Measurements from ENCODE around the gene TSC22D1.

DNA sequence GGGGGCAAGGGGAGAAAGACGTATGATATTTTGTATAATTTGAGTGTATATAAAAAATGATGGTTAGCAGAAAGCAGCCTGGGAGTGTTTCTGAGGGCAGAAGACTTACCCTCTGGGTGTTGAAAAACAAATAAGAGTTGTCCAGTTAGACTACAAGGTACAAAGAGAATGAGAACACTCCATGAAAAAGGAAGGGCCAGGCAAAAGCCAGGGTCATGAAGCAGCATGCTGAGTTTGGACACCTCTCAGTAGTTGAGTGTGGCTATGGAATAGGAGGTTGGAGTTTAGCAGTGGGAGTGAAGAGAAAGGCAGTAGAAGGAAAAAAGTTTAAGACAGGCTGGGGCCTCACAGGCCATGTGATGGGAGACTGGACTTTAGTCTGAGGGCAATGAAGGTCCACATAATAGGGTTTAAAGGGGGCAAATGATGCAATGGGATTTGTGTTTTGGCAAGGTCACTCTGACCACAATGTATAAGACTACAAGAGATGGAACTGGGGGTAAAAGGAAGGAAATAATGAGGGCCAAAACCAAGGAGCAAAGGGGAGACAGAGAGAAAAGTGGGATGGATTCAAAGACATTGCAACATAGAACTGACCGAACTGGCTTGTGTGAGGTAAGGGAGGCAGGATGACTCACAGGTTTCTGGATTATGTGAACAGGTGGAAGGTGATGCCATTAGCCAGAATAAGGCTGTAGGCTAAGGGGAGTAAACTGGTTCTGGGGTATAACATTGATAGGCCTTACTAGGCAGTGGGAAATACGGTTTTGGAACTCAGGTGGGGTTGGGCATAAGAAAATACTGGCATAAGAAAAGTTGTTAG, 125.9 kb downstream of the TSC22D1 start:
- TF ChIP-seq, protein P1, sequence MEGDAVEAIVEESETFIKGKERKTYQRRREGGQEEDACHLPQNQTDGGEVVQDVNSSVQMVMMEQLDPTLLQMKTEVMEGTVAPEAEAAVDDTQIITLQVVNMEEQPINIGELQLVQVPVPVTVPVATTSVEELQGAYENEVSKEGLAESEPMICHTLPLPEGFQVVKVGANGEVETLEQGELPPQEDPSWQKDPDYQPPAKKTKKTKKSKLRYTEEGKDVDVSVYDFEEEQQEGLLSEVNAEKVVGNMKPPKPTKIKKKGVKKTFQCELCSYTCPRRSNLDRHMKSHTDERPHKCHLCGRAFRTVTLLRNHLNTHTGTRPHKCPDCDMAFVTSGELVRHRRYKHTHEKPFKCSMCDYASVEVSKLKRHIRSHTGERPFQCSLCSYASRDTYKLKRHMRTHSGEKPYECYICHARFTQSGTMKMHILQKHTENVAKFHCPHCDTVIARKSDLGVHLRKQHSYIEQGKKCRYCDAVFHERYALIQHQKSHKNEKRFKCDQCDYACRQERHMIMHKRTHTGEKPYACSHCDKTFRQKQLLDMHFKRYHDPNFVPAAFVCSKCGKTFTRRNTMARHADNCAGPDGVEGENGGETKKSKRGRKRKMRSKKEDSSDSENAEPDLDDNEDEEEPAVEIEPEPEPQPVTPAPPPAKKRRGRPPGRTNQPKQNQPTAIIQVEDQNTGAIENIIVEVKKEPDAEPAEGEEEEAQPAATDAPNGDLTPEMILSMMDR (conservative IDR thresholded peaks at IDR 0.05): no peak
- TF ChIP-seq EZH2 (IDR thresholded peaks at IDR 0.05; ENCODE audit: low read depth): no peak

Measured in PC-9 (cell line).